ENCODE measurements around the gene WNT7B. TPM values are rescaled to one million over a fixed set of nuclear protein-coding genes. Genes with fewer than 3 reads are reported as not detected.

Gene WNT7B
- total RNA-seq, 2 experiments from 2014 or later, result not detected

DNA sequence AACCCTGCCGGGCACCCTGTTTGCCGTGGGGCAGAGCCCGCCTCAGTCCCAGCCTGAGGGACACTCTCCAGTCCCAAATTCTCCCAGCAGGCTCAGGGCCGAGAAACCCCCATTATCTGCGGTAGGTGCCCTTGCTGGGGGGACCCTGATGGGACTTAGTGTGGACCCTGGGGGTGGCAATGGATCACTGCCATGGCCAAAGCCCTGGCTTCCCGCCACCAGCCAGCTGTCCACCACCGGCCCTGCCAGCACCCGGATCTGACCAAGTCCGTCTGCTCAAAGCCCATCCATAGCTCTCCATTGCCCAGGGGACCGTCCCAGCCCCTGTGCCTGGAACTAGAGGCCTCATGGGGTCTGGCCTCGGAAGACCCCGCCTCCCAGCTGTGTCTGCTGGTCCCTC, 24.4 kb downstream of the WNT7B start:
- Mint-ChIP-seq H3K9me3 (no peaks in the 10 kb centered on the region), H3K27ac (no peak overlapping the region), H3K36me3 (no peaks in the 10 kb centered on the region), H3K4me3 (no peak overlapping the region), H3K4me1 (ENCODE audit: low read depth) (no peaks in the 10 kb centered on the region), H3K27me3 (peaks cover 5% of the 10 kb centered on the region)
- DNase-seq, result no peak
- intact Hi-C loops (cut with micrococcal nuclease), result no loop called here
- ChIA-PET CTCF (no interaction called here), POLR2A (no interaction called here)

DNA sequence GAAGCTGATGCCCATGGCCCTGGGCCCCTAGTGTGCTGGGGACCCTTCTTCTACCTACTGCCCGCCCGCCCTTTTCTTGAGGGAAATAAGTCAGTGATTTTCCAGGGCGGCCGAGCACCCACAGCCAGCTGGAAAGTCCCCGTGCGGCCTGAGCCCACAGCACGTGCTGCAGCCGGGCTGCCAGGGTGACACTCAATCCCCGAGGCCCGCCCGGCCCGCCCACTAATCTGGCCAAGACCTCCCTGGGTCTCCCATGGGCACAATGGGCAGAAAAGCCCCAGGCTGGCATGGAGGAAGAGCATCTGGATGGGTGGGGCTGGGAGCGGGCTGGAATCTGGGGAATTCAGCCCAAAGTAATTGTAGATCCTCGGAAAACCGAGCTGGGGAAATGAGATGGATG, 24.8 kb downstream of the WNT7B start:
- DNase-seq, result no peak
- Mint-ChIP-seq H3K9me3 (no peaks in the 10 kb centered on the region), H3K36me3 (no peaks in the 10 kb centered on the region), H3K27me3 (peaks cover 5% of the 10 kb centered on the region), H3K27ac (no peak overlapping the region), H3K4me3 (no peak overlapping the region), H3K4me1 (ENCODE audit: low read depth) (no peaks in the 10 kb centered on the region)
- CTCF ChIA-PET, result no interaction called here
- intact Hi-C loops (cut with micrococcal nuclease), result no loop called here
- POLR2A ChIA-PET, result no interaction called here

DNA sequence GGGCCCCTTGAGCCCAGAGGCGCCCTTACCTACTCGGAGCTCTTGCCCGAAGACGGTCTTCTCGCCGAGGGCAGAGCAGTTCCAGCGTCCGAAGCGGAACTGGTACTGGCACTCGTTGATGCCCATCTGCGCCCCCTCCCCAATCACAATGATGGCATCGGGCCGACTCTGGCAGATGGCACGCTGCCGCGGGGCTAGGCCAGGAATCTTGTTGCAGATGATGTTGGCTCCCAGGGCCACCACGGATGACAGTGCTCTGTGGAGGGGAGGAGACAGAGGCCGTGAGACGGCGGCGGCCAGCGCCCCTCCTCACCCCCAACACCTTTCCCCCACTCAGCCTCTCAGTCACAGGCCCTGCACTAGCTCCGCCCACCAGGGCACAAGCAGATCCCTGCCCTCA, 27.1 kb downstream of the WNT7B start:
- no peak overlapping the region for H3K4me3 Mint-ChIP-seq
- no peaks in the 10 kb centered on the region for H3K4me1 Mint-ChIP-seq (ENCODE audit: low read depth)
- H3K36me3 Mint-ChIP-seq, result no peaks in the 10 kb centered on the region
- no peak overlapping the region for H3K27ac Mint-ChIP-seq
- ChIA-PET CTCF (no interaction called here), POLR2A (no interaction called here)
- H3K9me3 Mint-ChIP-seq, result no peaks in the 10 kb centered on the region
- H3K27me3 Mint-ChIP-seq, result peaks cover 6% of the 10 kb centered on the region
- intact Hi-C loops (cut with micrococcal nuclease), result no loop called here
- no peak for DNase-seq

DNA sequence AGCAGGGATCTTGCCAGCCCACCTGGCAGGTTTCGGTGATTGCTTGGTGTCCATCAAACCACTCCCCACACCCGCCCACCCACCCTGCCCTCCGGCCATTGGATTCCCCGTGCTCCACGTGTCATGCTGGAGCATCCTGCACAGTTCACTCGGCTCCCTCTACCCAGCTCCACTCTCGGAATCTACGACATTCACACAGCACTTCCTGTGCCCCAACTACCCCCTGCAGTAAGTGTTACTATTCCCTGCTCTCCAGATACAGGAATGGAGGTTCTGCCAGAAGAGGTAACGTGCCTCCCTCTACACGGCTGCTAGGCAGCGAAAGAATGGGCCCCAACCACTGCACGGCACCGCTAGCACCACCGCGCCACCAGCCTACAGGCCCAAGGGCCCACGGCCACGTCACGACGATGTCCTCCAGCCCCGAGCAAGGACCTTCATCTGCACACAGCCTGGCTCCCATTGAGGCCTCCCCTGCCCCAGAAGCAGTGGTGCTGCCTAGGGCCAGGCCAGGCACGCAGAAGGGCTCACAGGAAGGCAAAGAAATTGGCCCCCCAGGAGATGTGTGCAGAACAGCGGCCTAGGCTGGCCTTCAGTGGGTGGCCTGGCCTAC, 27.6 kb downstream of the WNT7B start:
- H3K27me3 Mint-ChIP-seq, result peaks cover 6% of the 10 kb centered on the region
- H3K36me3 Mint-ChIP-seq, result no peaks in the 10 kb centered on the region
- no peaks in the 10 kb centered on the region for H3K9me3 Mint-ChIP-seq
- no peak overlapping the region for H3K27ac Mint-ChIP-seq
- ChIA-PET POLR2A (no interaction called here), CTCF (no interaction called here)
- intact Hi-C loops (cut with micrococcal nuclease), result no loop called here
- H3K4me1 Mint-ChIP-seq (ENCODE audit: low read depth), result no peaks in the 10 kb centered on the region
- no peak overlapping the region for H3K4me3 Mint-ChIP-seq
- DNase-seq, result no peak

DNA sequence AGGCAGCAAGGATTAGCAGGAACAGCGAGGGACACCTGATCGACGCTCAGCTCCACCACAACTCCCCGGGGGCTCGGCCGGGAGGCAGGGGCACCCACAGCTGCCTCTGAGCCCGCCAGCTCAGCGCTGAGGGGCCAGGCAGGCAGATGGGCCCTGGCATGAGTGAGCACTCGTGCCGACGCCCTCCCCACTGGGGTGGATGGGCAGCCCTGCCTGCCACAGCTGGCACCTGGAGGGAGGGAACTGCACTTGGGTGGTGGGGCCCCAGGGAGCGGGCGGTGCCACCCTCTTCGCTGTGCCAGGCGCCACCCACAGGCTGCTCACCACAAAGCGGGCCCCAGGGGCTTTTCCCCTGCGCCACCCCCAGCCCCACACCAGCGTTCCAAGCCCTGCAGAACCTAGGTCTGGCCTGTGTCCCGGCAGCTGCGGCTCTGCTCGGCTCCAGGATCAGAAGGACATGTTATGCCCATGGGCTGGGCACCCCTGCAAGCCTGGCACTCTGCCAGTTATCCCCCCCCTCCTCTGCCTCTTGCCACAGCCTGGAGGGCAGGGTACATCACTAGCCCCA, 28.8 kb downstream of the WNT7B start:
- no peaks in the 10 kb centered on the region for H3K36me3 Mint-ChIP-seq
- H3K9me3 Mint-ChIP-seq, result no peaks in the 10 kb centered on the region
- H3K27me3 Mint-ChIP-seq, result peaks cover 3% of the 10 kb centered on the region
- H3K27ac Mint-ChIP-seq, result no peak overlapping the region
- ChIA-PET POLR2A (no interaction called here), CTCF (interaction anchor here (1.7 kb wide), 1 partner anchor 85 kb away, joined by 4 read pairs; no protein-coding TSS in a partner anchor)
- DNase-seq, result no peak
- no peak overlapping the region for H3K4me3 Mint-ChIP-seq
- intact Hi-C loops (cut with micrococcal nuclease), result no loop called here
- no peaks in the 10 kb centered on the region for H3K4me1 Mint-ChIP-seq (ENCODE audit: low read depth)

DNA sequence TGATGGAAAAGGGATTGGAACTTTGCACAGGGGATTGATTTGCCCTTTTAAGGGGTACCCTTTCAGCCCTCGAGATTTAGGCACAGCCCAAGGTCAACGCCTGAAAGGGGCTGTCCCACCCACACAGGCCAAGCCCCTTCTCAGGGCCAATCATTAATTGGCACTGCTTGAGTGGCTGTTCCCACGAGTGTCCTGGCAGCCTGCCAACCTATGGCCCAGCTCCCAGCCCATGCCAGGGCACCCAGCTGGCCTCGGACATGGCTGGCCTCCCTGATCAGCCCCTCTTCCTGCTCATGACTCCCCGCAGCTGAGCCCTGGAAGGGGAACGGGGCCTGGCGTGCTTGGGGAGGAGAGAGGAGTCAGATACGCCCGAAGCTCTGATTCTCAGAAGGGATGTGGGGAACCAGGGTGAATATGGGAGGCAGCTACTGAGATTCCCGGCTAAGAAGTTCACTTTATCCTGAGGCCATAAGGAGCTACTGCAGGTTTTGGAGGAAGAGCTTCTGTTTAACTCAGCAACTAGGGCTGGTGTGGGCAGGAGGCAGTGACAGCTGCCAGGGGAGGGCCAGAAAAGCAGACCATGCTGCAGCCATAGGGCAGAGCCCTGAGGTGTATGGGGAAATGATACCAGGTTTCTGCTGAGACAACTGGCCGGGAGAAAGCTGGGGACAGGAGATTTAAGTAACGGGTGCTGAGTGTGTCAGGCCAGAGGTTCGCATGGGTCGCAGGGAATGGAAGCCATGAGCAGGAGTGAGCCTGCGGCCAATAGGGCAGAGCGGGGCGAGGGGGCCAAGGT, 30.0 kb downstream of the WNT7B start:
- Mint-ChIP-seq H3K27ac (no peak overlapping the region), H3K9me3 (no peaks in the 10 kb centered on the region), H3K4me3 (no peak overlapping the region), H3K36me3 (no peaks in the 10 kb centered on the region), H3K4me1 (ENCODE audit: low read depth) (no peaks in the 10 kb centered on the region), H3K27me3 (peaks cover 2% of the 10 kb centered on the region)
- no peak for DNase-seq
- ChIA-PET CTCF (interaction anchor here (1.3 to 1.7 kb wide), 2 partner anchors 59 to 84 kb away, joined by 4 to 6 read pairs; no protein-coding TSS in a partner anchor), POLR2A (no interaction called here)
- intact Hi-C loops (cut with micrococcal nuclease), result no loop called here

DNA sequence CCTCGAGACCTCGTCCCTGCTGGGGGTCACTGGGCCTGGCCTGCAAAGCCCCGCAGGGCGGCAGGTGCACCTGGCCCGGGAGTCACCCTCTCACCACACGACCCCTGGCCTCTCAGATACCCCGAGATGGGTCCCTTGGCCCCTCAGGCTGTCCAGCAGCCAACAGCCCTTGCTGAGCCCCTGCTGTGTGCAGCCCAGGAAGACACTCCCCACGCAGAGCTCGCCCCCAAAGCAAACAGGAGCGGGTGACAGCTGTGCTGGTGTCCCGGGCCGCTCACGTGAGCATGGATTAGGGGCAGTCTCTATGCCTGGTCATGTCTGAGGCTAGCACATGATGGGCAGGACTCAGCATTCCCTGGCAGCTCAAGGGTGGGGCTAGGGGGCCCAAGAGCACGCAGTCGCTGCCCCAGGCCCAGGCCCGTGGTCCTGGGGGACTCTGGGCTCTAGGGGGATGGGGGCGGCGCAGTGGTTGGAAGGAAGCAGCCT, 31.3 kb downstream of the WNT7B start:
- no peak for DNase-seq
- Mint-ChIP-seq H3K27me3 (peaks cover 2% of the 10 kb centered on the region), H3K9me3 (no peaks in the 10 kb centered on the region), H3K4me1 (ENCODE audit: low read depth) (no peaks in the 10 kb centered on the region), H3K36me3 (no peaks in the 10 kb centered on the region), H3K4me3 (no peak overlapping the region), H3K27ac (no peak overlapping the region)
- ChIA-PET CTCF (interaction anchor here (1.3 kb wide), 1 partner anchor 61 kb away, joined by 6 read pairs; no protein-coding TSS in a partner anchor), POLR2A (no interaction called here)
- intact Hi-C loops (cut with micrococcal nuclease), result no loop called here

DNA sequence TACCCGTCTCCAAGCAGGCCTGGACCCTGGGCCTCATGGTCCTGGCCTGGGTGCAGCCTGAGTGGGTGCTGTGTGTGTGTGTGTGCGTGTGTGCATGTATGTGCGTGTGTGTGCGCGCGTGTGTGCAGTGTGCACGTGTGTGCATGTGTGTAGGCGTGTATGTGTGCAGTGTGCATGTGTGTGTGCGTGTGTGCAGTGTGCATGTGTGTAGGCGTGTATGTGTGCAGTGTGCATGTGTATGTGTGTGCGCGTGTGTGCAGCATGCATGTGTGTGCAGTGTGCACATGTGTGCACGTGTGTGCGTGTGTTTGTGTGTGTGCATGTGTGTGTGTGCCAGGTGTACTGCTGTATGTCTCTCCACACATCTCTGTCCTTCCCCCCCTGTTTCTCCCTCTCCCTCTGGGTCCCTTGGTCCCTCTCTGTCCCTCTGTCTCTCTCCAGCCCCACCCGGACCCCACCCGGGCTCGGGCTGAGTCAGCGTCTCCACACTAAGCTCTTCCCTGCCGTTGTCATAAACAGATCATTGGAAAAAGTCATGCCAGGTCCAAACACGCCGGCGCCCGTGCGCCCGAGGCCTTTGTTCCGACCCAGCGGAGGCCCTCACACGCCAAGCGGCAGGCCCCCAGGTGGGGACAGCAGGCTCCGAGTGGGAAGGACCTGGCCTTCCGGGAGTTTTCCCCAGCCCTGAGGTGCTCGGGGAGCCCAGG, 34.0 kb downstream of the WNT7B start:
- no peak overlapping the region for H3K27ac Mint-ChIP-seq
- intact Hi-C loops (cut with micrococcal nuclease), result no loop called here

DNA sequence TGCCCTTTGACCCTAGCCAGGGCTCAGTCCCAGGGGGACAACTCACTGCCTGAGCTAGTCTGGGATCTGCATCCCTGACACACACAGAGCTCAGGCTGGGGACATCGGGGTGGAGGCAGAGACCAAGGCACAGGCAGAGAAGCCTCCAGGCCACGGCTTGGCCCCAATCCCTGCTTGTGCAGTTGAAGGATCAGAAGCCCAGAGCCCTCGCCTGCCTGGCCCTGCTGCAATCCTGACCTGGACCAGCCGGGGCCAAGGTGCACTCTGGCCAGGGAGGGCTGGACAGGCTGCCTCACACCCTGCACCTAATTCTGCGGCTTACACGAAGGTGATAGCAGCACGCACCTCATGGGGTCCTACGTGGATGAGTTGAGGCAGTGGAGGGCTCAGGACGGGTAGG, 34.6 kb downstream of the WNT7B start:
- ChIA-PET POLR2A (no interaction called here), CTCF (no interaction called here)
- peaks cover 2% of the 10 kb centered on the region for H3K27me3 Mint-ChIP-seq
- no peaks in the 10 kb centered on the region for H3K9me3 Mint-ChIP-seq
- DNase-seq, result no peak
- no peak overlapping the region for H3K27ac Mint-ChIP-seq
- intact Hi-C loops (cut with micrococcal nuclease), result no loop called here
- no peaks in the 10 kb centered on the region for H3K36me3 Mint-ChIP-seq
- no peaks in the 10 kb centered on the region for H3K4me1 Mint-ChIP-seq (ENCODE audit: low read depth)
- H3K4me3 Mint-ChIP-seq, result no peak overlapping the region

More for the DNA sequence above, 34.0 kb downstream of the WNT7B start:
- H3K4me1 Mint-ChIP-seq (ENCODE audit: low read depth), result no peaks in the 10 kb centered on the region
- no peaks in the 10 kb centered on the region for H3K36me3 Mint-ChIP-seq
- H3K27me3 Mint-ChIP-seq, result peaks cover 2% of the 10 kb centered on the region
- ChIA-PET CTCF (no interaction called here), POLR2A (no interaction called here)
- H3K4me3 Mint-ChIP-seq, result no peak overlapping the region
- no peak for DNase-seq
- H3K9me3 Mint-ChIP-seq, result no peaks in the 10 kb centered on the region

DNA sequence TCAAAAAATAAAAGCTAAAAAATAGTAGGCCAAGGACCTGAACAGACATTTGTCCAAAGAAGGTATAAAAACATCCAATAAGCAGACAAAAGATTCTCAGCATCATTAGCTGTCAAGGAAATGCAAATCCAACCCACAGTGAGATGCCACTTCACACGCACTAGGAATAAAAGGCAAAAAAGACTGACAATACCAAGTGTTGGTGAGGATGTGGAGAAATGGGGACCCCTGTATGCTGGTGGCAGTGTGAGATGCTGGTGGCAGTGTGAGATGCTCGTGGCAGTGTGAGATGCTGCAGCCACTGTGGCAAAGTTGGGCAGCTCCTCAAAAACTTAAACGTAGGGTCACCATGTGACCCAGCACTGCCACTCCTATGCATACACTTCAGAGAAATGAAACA, 38.0 kb downstream of the WNT7B start:
- H3K4me3 Mint-ChIP-seq, result no peak overlapping the region
- H3K27me3 Mint-ChIP-seq, result peaks cover 8% of the 10 kb centered on the region
- H3K36me3 Mint-ChIP-seq, result no peaks in the 10 kb centered on the region
- CTCF ChIA-PET, result no interaction called here
- no peaks in the 10 kb centered on the region for H3K9me3 Mint-ChIP-seq
- H3K27ac Mint-ChIP-seq, result no peak overlapping the region
- POLR2A ChIA-PET, result no interaction called here
- DNase-seq, result no peak
- H3K4me1 Mint-ChIP-seq (ENCODE audit: low read depth), result no peaks in the 10 kb centered on the region
- intact Hi-C loops (cut with micrococcal nuclease), result no loop called here

DNA sequence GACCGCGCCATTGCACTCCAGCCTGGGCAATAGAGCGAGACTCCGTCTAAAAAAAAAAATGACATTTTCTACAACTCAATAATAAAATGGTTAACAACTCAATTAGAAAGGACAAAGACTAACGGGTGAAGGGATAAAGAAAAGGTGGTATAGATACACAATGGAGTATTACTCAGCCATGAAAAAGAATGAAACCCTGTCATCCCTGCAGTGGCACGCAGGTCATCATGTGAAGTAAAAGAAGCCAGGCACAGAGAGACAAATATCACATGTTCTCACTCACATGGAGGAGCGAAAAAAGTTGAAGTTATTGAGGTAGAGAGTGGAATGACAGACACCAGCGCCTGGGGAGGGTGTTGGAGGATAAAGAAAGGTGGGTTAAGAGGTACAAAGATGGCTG, 39.0 kb downstream of the WNT7B start:
- intact Hi-C loops (cut with micrococcal nuclease), result no loop called here
- no peaks in the 10 kb centered on the region for H3K36me3 Mint-ChIP-seq
- DNase-seq, result no peak
- peaks cover 14% of the 10 kb centered on the region for H3K27me3 Mint-ChIP-seq
- ChIA-PET POLR2A (no interaction called here), CTCF (no interaction called here)
- H3K27ac Mint-ChIP-seq, result no peak overlapping the region
- no peaks in the 10 kb centered on the region for H3K4me1 Mint-ChIP-seq (ENCODE audit: low read depth)
- H3K9me3 Mint-ChIP-seq, result no peaks in the 10 kb centered on the region
- no peak overlapping the region for H3K4me3 Mint-ChIP-seq

DNA sequence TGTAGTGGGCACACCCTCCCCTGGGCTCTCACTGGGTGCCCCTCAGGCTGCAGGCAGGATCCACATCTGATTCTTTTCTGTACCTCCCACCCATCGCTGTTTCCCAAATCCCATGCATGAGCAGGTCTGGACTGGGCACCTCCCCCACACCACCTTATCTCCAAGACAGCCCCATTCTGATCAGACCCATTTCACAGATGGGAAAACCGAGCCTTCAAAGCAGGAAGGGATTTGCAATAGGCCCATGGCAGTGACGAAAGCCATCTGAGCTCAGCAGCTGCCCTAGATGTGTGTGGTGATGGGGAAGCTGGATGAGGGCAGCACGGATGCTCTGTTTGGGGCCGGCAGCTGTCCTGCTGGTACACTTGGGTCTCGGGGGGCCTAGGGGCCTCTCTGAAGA, 41.4 kb downstream of the WNT7B start:
- Mint-ChIP-seq H3K4me3 (no peak overlapping the region), H3K36me3 (no peaks in the 10 kb centered on the region), H3K9me3 (no peaks in the 10 kb centered on the region), H3K27me3 (peaks cover 26% of the 10 kb centered on the region), H3K4me1 (ENCODE audit: low read depth) (no peaks in the 10 kb centered on the region), H3K27ac (no peak overlapping the region)
- POLR2A ChIA-PET, result no interaction called here
- intact Hi-C loops (cut with micrococcal nuclease), result no loop called here
- CTCF ChIA-PET, result no interaction called here
- no peak for DNase-seq
